Endothelial cell (in vitro differentiated cells): Measurements from ENCODE around the gene MT1B. TPM values are rescaled to one million over a fixed set of nuclear protein-coding genes. Genes with fewer than 3 reads are reported as not detected.

Experiments used
- DNase-seq: peaks from one replicate; pipeline ENCODE4 v3.0.0; 2021; ENCODE audit warnings: low spot score
- H3K27ac Mint-ChIP-seq: one replicate; pipeline ENCODE4 v1.8.0; 2021; ENCODE audit warnings: mixed read lengths, inconsistent platforms; ENCODE audit not compliant: unreplicated experiment
- H3K27me3 Mint-ChIP-seq: one replicate; pipeline ENCODE4 v1.8.0; 2021; ENCODE audit warnings: mild to moderate bottlenecking, moderate library complexity, mixed read lengths, inconsistent platforms; ENCODE audit not compliant: unreplicated experiment
- H3K36me3 Mint-ChIP-seq: one replicate; pipeline ENCODE4 v1.8.0; 2021; ENCODE audit warnings: mild to moderate bottlenecking, low read depth, mixed read lengths, inconsistent platforms; ENCODE audit not compliant: unreplicated experiment
- H3K4me1 Mint-ChIP-seq: one replicate; pipeline ENCODE4 v1.8.0; 2021; ENCODE audit warnings: mild to moderate bottlenecking, mixed read lengths, inconsistent platforms; ENCODE audit not compliant: unreplicated experiment
- H3K4me3 Mint-ChIP-seq: one replicate; pipeline ENCODE4 v1.8.0; 2021; ENCODE audit warnings: mild to moderate bottlenecking, mixed read lengths, inconsistent platforms; ENCODE audit not compliant: unreplicated experiment
- H3K9me3 Mint-ChIP-seq: one replicate; pipeline ENCODE4 v1.8.0; 2021; ENCODE audit warnings: mixed read lengths, inconsistent platforms; ENCODE audit not compliant: unreplicated experiment
- total RNA-seq: library from RNA; stranded (reverse); fragmentation: NEBNext Ultra II Directional; extraction: Animal tissue kit (Norgen Biotek cat#: 25700); gene quantifications from one replicate; pipeline ENCODE4 v1.2.1, GENCODE V29; 2021; ENCODE audit not compliant: unreplicated experiment
- TF ChIP-seq, protein P1 (sequence below): fragments of 200-600 bp; sonication (generic); IDR thresholded peaks from one replicate; pipeline ENCODE4 v1.5.0; 2021; ENCODE audit warnings: antibody characterized with exemption; ENCODE audit not compliant: unreplicated experiment

The MT1B gene
- total RNA-seq, 1 donor from 2014 or later = not detected

DNA sequence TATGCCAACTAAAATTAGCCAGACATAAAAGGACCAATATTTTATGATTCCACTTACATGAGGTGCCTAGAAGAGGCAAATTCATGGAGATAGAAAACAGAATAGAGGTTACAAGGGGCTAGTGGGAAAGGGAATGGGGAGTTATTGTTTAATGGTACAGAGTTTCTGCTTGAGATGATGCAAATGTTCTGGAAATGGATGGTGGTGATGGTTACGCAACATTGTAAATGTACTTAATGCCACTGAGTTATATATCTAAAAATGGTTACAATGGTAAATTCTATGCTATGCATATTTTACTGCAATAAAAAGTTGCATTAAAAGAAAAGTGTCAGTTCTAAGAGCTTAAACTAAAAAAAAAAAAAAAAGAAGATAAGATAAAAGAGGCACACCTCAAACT, 48.5 kb downstream of the MT1B start:
- TF ChIP-seq, protein P1, sequence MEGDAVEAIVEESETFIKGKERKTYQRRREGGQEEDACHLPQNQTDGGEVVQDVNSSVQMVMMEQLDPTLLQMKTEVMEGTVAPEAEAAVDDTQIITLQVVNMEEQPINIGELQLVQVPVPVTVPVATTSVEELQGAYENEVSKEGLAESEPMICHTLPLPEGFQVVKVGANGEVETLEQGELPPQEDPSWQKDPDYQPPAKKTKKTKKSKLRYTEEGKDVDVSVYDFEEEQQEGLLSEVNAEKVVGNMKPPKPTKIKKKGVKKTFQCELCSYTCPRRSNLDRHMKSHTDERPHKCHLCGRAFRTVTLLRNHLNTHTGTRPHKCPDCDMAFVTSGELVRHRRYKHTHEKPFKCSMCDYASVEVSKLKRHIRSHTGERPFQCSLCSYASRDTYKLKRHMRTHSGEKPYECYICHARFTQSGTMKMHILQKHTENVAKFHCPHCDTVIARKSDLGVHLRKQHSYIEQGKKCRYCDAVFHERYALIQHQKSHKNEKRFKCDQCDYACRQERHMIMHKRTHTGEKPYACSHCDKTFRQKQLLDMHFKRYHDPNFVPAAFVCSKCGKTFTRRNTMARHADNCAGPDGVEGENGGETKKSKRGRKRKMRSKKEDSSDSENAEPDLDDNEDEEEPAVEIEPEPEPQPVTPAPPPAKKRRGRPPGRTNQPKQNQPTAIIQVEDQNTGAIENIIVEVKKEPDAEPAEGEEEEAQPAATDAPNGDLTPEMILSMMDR = no peak
- peaks cover 5% of the 10 kb centered on the region for H3K27me3 Mint-ChIP-seq
- H3K4me3 Mint-ChIP-seq = no peak overlapping the region
- no peak overlapping the region for H3K27ac Mint-ChIP-seq
- H3K9me3 Mint-ChIP-seq = no peaks in the 10 kb centered on the region
- no peaks in the 10 kb centered on the region for H3K4me1 Mint-ChIP-seq
- no peaks in the 10 kb centered on the region for H3K36me3 Mint-ChIP-seq
- DNase-seq = no peak

DNA sequence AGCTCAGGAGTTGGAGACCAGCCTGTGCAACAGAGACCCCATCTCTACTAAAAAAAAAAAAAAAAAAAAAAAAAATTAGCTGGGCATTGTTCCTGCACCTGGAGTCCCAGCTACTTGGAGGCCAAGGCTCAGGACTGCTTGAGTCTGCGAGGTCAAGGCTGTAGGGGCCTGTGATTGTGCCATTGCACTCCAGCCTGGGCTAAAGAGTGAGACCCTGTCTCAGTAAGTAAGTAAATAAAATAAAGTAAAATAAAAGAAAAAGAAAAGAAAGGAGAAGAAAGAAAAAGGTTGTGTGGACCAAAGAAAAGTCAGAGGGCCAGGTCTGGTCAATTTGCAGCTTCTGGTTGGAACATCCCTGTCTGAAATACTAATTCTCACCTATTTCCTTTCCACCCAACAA, 48.9 kb downstream of the MT1B start:
- Mint-ChIP-seq H3K4me1 (no peaks in the 10 kb centered on the region), H3K36me3 (no peaks in the 10 kb centered on the region), H3K4me3 (no peak overlapping the region), H3K27ac (no peak overlapping the region), H3K27me3 (peaks cover 5% of the 10 kb centered on the region), H3K9me3 (no peaks in the 10 kb centered on the region)
- DNase-seq = no peak
- TF ChIP-seq, protein P1 = no peak

DNA sequence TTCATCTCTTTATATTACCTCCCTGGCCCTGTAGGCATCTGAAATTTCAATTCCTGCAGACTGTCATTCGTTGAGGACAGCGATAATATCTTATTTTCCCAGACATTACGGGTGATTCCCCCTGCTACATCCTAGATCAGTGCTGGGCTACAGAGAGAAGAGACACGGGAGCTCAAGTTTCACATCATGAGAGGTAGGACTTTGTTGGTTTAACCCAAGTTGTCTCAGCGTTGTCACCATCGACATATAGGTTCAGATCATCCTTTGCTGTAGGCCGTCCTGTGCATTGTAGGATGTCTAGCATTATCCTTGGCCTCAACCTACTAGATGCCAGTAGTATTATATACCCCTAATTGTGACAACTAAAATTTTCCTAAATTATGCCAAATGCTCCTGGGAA, 49.8 kb downstream of the MT1B start:
- H3K4me3 Mint-ChIP-seq = no peak overlapping the region
- no peak overlapping the region for H3K27ac Mint-ChIP-seq
- H3K27me3 Mint-ChIP-seq = peaks cover 5% of the 10 kb centered on the region
- no peaks in the 10 kb centered on the region for H3K36me3 Mint-ChIP-seq
- H3K4me1 Mint-ChIP-seq = no peaks in the 10 kb centered on the region
- TF ChIP-seq, protein P1 = no peak
- DNase-seq = no peak
- no peaks in the 10 kb centered on the region for H3K9me3 Mint-ChIP-seq

Other genes with a start within 250 kb of the MT1B start
- gene AMFR, start 226.3 kb upstream of the MT1B start, total RNA-seq = 90.7 TPM
- gene NUDT21, start 200.6 kb upstream of the MT1B start, total RNA-seq = 126 TPM
- gene OGFOD1, start 200.3 kb upstream of the MT1B start, total RNA-seq = 24.8 TPM
- 37.5 TPM for gene BBS2, start 131.9 kb upstream of the MT1B start, total RNA-seq
- gene MT4, start 86.8 kb upstream of the MT1B start, total RNA-seq = not detected
- gene MT3, start 62.4 kb upstream of the MT1B start, total RNA-seq = not detected
- 2.4 TPM for gene MT2A, start 43.3 kb upstream of the MT1B start, total RNA-seq
- not detected for gene MT1E, start 26.1 kb upstream of the MT1B start, total RNA-seq
- not detected for gene MT1M, start 19.2 kb upstream of the MT1B start, total RNA-seq
- gene MT1A, start 13.2 kb upstream of the MT1B start, total RNA-seq = not detected
- gene MT1F, start 6.1 kb downstream of the MT1B start, total RNA-seq = not detected
- not detected for gene MT1G, start 16.2 kb downstream of the MT1B start, total RNA-seq
- not detected for gene MT1H, start 17.9 kb downstream of the MT1B start, total RNA-seq
- gene MT1X, start 30.6 kb downstream of the MT1B start, total RNA-seq = 2.3 TPM
- gene NUP93, start 78.2 kb downstream of the MT1B start, total RNA-seq = 92.9 TPM
- gene SLC12A3, start 213.3 kb downstream of the MT1B start, total RNA-seq = not detected